CD4-positive, alpha-beta T cell treated with Interleukin-17A for 4 hours (primary cell): ENCODE measurements around the gene EFCAB5.
"Not testable (repeated sequence)": the region's sequence is repeated elsewhere in the genome, so short reads cannot be mapped to it uniquely, and the experiment has no call there.

ENCODE experiments used
- DNase-seq: peaks from one replicate; pipeline ENCODE4 v3.0.0-alpha.2; 2020; ENCODE audit warnings: mixed read lengths

EFCAB5 gene

DNA sequence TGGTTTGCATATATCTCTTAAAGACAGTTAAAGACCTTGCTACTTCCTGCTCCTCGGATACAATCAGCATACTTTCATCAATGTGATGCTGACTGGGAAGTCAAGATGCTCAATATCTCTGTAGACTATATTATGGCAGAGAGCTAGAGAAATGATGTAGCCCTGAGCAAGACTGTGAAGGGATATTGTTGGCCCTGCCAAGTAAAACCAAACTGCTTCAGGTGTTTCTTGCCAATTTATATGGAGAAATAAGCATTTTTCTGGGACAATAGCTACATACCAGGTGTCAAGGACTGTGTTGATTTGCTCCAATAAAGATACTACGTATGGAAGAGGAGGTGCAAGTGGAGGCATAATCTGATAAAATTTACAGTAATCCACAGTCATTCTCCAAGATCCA lies 4.7 kb upstream of the EFCAB5 start:
- DNase-seq: no peak

DNA sequence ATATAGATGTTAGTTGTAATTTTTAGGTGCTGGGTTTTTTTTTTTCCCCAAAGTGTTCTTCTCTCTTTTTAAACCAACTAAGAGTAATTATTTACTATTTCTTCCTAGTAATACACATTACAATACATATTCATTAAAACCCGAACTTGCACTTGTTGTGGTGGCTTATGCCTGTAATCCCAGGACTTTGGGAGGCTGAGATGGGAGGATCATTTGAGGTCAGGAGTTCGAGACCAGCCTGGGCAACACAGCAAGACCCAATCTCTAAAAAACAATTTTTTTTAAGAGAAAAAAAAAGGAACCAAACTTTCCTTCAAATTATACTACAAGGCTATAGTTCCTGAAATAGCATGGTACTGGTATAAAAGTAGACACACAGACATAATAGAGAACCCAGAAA lies 3.8 kb downstream of the EFCAB5 start:
- DNase-seq: no peak

DNA sequence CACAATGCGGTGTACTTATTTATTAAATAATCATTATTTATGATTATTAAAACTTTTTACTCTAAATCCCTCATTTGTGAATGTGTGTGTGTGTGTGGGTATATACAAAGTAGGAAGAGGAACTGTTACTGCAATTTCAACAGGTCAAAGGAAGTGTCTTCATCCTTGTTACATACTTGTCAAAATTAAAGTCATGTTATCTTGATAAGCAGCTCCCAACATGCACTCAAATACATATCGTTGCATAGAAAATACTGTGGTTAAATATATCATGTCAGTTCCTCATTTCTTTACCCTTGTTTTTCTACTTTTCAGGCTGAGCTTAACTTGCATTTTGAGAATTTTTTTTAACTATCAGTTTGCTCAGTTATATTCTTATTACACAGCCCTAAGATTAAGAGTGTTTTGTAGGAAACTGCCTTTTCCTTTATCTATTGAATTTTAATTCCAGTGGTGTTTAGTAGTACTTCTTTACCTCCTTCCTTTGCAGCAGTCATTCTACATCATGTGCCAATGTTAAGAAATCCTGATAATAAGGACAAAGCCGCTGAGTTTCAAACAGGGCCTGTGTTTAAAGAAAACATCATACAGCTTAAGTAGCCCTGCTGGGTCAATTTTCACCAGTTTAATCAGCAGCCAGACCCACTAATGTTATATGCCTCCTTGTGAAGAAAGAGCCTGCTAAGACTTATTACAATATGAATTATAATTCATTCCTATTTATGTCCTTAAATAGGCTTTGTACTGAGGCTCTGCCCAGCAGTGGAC lies 7.2 kb downstream of the EFCAB5 start:
- DNase-seq: no peak

DNA sequence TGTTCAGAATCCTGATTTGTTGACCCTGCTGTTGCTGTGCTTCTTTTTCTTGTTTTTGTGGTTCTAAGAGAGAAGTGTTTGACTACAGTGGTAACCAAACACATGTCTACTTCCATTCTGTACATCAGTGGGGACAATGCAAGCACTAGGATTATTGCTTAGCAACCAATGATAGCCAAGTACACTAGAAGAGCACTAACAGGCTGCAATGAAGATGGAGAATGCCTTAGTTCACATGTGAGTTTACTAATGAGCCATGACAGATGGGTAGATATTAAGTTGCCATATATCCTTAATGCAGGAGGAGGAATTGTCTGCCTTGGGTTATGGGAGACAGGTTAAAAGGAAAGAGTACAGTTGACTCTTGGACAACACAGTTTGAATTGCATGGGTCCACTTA lies 8.3 kb downstream of the EFCAB5 start:
- no peak for DNase-seq

DNA sequence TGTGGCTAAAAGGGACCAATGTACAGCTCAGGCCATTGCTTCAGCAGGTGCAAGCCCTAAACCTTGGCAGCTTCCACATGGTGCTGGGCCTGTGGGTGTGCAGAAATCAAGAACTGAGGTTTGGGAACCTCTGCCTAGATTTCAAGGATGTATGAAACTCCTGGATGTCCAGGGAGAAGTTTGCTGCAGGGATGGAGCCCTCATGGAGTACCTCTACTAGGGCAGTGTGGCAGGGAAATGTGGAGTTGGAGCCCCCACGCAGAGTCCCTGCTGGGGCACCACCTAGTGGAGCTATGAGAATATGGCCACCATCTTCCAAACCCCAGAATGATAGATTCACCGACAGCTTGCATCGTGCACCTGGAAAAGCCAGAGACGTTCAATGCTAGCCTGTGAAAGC lies 13.0 kb downstream of the EFCAB5 start:
- DNase-seq: no peak

DNA sequence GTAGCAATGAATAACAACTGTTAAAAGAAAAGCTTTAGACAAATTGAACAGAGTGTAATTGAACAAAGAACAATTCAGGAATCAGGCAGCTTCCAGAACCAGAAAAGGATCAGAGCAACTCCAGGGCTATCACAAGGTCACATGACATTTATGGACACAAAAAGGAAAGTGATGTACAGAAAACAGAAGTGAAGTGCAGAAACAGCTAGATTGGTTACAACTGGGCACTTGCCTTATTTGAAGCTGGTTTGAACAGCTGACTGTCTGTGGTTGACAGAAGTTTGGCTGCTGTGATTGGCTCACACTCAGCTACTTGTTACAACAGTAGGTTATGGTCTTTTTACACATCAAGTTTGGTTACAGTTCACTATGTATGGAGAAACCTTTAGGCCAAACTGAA lies 14.8 kb downstream of the EFCAB5 start:
- DNase-seq: no peak

DNA sequence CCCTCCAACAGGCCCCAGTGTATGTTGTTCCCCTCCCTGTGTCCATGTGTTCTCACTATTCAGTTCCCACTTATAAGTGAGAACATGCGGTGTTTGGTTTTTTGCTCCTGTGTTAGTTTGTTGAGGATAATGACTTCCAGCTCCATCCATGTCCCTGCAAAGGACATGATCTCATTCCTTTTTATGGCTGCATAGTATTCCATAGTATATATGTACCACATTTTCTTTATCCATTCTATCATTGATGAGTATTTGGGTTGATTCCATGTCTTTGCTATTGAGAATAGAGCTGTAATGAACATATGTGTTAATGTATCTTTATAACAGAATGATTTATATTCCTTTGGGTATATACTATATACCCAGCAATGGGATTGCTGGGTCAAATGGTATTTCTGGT lies 16.1 kb downstream of the EFCAB5 start:
- not testable (repeated sequence) for DNase-seq

DNA sequence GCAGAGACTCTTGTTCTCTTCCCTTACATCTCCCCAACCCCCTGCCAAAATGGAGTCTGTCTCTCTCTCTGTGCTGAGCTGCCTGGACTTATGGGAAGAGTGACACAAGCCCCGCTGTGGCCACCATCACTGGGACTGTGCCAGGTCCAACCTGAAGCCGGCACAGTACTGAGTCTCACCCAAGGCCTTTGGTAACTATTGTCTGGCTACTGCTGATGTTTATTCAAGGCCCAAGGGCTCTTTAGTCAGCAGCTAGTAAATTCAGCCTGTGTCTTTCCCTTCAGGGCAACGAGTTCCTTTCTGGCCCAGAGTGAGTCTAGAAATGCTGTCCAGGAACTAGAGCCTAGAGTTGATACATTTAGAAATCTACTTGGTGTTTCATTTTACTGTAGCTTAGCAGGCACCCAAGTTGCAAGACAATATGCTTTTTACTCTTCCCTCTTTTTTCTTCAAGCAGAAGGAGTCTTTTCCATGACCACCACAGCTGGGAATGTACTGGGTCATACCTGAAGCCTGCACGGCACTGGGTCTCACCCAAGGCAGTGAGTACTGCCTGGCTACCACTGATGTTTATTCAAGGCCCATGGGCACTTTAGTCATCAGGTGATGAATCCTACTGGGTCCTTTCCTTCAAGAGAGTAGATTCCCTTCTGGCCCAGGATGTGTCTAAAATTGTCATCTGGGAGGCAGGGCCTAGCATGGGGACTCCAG lies 17.7 kb downstream of the EFCAB5 start:
- DNase-seq: no peak

DNA sequence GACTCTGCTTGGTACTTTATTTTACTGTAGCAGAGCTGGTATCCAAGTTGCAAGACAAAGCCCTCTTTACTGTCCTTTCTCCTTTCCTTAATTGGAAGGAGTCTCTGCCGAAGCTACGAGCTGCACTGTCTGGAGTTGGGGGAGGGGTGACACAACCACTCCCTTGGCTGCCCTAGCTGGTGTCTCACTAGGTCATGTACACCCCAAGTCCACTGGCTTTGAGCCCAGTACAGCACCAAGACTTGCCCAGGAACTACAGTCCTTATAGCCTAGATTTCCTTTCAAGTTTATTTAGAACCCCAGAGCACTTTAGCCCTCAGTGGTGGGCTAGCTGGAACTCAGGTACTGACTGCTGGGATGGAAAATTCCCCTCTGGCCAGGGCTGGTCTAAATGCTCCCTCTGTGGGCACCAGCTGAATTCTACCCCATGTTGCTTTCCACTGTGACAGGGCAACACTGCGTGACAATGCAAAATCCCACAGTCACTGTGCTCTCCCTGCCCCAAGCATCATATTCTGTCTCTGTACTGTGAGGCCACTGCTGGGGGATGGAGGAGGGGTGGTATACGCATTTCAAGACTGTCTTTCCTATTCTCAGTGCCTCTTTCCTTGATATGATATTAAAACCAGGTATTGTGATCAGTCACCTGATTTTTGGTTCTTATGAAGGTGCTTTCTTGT lies 18.4 kb downstream of the EFCAB5 start:
- DNase-seq: no peak

DNA sequence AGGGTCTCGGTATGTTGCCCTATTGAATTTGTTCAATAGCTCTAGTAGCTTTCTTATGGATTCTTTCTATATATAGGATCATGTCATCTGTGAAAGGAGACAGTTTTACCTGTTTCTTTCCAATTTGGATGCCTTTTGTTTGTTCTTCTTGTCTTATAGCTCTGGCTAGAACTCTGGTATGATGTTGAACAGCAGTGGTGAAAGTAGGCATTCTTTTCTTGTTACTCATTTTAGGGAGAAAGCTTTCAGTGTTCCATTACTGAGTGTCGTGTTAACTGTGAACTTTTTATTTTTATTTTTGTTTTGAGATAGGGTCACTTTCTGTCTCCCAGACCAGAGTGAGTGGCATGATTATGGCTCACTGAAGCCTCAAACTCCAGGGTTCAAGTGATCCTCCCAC lies 21.2 kb downstream of the EFCAB5 start:
- DNase-seq: no peak

DNA sequence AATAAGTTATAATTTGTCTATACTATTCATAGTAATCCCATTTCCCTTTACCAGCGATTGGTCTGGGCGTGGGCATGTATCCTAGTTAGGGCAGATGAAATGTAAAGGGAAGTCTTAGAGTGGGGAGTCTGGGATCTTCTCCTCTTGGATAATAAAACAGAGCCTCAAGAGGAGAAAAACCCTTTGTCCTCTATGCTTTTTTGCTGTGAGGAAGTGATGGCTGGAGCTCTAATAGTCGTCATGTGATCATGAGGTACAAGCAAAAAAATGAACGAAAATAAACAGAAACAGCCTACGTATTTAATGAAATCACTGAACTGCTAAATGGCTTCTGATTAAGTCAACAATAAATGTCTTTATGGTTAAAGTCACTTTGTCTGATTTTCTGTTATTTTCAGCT lies 26.8 kb downstream of the EFCAB5 start:
- DNase-seq: no peak

DNA sequence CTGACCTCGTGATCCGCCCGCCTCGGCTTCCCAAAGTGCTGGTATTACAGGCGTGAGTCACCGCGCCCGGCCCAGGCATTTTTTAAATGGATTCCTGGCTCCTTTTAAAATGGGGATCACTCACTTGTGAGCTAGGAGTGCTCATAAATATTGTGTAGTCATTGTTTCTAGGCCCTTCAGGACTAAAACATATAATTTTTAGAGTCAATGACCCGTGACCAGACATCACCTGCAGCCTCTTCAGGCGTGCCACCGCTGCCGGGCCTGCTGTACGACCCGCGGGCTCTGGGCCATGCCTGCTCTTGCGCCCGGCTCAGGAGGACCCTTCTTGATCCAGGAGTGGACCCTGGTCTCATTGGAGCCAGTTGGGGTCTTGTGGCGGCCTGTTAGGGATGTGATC lies 30.8 kb downstream of the EFCAB5 start:
- no peak for DNase-seq

DNA sequence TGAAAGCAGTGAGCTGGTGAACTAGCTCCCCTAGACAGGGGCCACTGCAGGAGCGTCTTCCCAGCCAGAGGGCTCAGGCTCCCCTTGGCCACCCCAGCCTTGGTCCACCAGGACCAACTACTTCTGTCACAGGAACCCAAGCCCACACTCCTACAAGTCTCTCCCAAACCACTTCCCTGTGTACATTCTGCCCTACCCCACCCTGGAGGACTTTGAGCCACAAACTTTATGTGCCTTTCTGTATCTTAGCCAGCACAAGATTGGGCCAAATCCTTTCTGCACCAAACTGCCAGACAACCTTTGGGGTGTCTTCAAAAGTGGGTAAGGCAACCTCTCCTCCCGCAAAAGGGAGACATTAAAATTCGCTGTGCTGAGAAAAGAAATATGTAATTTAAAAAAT lies 31.6 kb downstream of the EFCAB5 start:
- no peak for DNase-seq

DNA sequence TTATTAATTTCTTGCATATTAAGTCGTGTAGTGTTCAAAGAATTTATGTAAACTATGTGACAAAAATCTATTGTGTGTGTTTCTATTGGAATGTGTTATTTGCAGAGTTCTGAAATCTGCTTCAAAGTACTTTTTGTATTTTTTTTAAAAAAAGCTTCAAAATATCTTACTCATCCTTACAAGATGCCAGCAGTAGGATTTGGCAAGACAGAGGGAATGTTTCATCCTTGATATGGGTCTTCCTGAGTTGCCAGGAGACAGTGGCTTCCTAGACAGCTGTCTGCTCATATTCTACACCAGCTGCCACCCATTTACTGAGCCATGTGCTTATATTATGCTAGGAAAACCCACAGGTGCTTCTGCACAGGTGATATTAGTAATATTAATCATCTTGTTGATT lies 36.4 kb downstream of the EFCAB5 start:
- no peak for DNase-seq

DNA sequence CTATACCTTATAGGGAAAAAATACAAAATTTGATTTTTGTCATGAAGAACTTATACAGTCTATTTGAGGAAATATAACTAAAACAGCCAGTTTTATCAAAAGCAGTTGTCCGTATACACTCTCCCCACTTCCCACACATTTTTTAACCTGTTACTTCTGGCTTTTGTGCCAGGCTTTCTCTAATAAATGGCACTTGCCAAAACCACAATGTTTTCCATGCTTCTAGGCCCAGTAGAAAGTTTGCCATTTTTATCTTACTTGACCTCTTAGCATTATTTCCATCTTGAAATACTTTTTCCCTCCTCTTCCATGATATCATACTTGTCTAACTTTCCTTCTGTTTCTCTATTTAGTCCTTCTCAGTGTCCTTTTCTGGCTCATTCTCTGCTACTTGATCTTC lies 38.8 kb downstream of the EFCAB5 start:
- DNase-seq: no peak

DNA sequence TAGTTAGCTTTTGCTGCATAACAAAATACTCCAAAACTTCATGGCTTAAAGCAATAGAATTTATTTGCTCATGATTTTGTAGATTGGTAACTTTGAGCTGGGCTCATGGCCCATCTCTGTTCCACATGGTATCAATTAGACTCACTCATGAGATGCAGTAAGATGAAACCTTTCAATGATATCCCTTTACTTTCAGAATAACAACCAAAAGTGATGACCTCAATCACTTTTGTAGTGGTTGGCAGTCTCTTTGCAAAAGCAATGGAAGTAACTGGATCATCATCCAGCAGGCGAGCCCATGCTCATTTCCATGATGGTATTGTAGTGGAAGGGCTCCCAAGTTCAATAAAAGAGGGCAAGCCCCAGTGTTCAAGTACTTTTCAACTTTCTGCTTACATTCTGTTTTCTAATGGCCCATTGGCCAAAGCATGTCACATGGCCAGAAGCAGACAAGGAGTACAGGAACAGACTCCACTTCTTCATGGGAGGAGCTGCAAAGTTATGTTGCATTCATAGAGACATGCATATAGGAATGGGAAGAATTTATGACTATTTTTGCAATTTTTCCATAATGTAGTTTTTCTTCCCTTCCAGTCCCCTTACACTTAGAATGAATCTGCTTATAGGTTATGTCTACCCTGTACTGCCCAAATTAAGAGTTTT lies 41.7 kb downstream of the EFCAB5 start:
- no peak for DNase-seq

DNA sequence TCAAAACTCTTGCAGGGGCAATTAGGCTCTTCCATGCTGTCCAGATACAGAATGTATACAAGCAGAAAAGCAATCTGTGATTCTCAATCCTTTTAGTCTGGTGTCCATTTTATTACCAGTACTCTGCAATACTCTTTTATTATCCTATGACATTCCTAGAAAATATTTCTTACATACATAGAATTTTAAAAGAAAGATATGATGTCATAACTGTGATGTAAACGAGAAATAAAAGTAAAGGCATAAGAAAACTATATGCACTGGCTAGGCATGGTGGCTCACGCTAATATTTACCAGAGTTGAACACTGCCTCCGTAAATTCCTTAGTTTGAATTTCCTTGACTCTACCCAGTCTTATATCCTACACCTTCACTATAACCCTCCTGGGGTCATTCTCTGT lies 55.0 kb downstream of the EFCAB5 start:
- no peak for DNase-seq

DNA sequence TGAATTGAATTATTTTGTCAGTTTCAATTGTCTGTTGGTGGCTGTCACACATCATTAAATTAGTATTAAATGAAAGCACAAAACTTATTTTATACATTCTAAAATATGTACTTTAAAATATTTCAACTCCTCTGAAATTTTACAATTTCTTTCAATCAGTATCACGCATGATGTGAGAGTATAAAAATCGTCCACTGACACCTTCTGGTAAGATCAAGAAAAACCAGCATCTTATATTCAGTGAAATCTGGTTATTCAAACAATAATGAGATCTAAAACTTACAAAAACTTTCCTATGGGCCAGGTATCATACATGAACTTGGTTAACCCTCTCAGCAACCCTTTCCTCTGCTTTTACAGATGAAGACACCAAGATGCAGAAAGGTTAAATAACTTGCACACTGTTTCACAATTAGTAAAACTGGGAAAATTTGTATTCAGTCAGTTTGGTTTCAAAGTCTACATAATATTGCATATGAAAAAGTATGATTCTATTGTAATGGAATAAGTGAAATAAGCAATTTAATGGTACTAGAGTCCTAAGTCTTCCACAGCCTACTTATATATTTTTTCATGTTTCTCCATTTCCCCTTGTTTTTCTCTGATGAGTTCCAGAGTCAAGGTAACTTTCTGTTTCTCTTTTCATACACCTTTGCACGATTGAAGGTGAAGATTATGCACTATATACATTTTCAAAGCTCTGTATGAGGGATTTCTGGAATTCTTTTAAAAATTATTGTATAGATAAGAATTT lies 58.7 kb downstream of the EFCAB5 start:
- DNase-seq: no peak

DNA sequence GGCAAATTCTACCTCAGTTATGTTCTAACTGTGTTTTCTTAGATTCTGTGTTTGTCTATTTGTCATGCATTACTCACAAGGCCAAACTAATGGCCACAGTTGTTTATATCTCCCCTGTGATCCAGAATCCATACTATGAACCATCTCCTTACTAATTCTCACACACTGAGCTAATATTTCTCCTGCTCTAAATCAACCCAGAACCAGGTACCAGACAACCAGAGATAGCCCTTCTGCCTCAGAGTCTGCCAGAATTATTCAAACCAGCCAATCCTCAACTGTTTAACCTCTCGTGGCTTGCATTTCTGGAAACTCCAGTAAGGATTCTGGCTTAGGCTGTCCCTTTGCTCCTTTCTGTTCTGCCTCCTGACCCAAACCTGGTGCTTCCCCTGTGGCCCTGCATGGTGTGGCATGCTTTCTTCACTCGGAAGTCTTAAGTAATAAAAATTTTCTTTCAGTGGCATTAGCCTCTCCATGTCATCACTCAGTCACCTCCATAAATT lies 59.4 kb downstream of the EFCAB5 start:
- no peak for DNase-seq

DNA sequence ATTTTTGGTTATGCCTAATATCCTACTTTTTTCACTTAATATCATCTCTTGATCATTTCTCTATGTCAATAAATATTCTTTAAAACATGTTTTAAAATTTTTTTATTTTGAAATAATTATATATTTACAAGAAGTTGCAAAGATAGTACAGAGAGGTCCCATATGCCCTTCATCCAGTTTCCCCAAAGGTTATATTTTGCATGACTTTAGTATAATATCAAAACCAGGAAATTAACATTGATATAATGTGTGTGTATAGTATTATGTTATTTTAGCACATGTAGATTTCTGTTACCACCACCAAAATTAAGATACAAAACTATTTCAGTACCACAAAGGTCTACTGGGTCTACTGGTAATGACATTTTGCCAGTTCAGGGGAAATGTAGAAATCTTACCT lies 60.7 kb downstream of the EFCAB5 start:
- no peak for DNase-seq

DNA sequence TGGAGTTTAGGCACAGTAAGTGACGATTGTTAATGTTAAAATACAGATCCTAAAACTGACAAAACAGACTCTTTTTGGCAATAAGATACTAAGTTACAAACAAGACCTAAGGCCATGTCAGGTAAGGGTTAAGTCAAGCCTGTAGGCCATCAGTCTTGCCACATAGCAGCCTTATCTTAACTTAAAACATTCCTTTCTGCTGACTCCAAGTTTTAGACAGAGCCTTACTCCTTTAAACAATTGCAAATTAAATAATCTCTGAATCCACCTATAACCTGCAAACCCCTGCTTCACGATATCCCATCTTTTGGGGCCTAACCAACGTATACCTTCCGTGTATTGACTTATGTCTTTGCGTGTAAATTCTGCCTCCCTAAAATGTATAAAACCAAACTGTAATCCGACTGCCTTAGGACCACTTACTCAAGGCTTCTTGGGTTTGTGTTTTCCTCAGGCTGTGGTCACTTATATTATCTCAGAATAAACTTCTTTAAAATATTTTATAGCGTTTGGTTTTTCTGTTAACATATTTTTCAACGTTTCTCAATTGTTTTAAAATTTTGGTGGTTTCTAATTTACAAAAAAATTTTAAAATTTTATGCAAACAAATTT lies 64.4 kb downstream of the EFCAB5 start:
- DNase-seq: no peak

DNA sequence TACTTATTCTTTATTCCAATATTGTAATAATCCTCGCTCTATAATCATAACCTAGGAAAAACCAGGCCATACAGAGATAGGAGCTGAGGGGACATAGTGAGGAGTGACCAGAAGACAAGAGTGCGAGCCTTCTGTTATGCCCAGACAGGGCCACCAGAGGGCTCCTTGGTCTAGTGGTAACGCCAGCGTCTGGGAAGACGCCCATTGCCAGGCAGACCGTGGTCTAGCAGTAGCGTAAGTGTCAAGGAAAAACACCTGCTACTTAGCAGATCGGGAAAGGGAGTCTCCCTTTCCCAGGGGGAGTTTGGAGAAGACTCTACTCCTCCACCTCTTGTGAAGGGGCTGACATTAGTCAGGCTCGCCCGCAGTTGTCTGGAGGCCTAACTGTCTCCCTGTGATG lies 70.5 kb downstream of the EFCAB5 start:
- DNase-seq: not testable (repeated sequence)
